Measurements from ENCODE around the gene ESPN. TPM values are rescaled to one million over a fixed set of nuclear protein-coding genes. Genes with fewer than 3 reads are reported as not detected.

Gene ESPN
- total RNA-seq, 2 donors from 2014 or later: 0.47 TPM; not detected in 1

DNA sequence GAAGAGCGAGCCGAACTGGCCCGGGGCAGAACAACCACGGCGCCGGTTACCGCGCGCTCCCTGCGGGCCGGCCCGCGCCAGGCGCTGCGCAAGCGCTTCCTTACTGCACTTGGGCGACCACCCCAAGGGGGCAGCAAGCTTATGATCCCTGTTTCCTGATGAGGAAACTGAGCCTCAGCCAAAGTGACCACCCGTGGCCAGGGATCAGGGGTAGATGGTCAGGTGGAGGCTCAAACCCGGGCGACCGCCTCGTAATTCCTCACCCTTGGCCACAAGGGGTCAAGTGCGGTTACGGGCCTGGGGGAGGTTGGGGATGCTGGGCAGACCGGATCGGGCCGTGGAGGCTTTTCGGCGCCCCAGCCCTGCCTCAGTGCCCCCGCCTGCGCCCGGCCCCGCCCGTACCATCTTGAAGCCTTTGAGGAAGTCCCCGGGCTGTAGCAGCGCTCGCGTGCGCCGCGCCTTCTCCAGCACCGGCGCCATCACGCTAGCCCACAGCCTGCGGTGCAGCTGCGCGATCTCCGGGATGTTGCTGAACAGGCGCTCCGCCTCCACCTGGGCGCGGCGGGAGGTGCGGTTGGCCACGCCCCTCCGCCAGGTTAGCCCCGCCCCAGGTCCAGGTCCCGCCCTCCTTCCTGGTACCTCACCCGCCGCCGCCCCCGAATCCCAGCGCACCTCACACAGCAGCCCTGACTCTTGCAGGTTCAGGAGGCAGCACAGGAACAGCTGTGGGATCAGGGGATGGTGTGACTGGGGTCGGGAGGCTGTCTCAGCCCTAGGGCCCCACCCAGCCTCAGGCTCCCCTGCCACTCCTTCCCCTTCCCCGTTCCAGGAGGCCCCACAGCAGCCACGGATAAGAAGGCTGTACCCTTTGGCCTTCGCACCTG, 46.8 kb downstream of the ESPN start:
- TF ChIP-seq, protein P1, sequence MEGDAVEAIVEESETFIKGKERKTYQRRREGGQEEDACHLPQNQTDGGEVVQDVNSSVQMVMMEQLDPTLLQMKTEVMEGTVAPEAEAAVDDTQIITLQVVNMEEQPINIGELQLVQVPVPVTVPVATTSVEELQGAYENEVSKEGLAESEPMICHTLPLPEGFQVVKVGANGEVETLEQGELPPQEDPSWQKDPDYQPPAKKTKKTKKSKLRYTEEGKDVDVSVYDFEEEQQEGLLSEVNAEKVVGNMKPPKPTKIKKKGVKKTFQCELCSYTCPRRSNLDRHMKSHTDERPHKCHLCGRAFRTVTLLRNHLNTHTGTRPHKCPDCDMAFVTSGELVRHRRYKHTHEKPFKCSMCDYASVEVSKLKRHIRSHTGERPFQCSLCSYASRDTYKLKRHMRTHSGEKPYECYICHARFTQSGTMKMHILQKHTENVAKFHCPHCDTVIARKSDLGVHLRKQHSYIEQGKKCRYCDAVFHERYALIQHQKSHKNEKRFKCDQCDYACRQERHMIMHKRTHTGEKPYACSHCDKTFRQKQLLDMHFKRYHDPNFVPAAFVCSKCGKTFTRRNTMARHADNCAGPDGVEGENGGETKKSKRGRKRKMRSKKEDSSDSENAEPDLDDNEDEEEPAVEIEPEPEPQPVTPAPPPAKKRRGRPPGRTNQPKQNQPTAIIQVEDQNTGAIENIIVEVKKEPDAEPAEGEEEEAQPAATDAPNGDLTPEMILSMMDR (IDR thresholded peaks at IDR 0.05): no peak
- Histone ChIP-seq H3K36me3 (peaks cover 60% of the 10 kb centered on the region), H3K4me1 (peaks cover 0 to 6% of the 10 kb centered on the region in 2 donors), H3K9me3 (no peaks in the 10 kb centered on the region), H3K4me3 (no peak overlapping the region), H3K27me3 (no peaks in the 10 kb centered on the region), H3K27ac (no peak overlapping the region)
- DNase-seq (ENCODE audit: low spot score): no peak

DNA sequence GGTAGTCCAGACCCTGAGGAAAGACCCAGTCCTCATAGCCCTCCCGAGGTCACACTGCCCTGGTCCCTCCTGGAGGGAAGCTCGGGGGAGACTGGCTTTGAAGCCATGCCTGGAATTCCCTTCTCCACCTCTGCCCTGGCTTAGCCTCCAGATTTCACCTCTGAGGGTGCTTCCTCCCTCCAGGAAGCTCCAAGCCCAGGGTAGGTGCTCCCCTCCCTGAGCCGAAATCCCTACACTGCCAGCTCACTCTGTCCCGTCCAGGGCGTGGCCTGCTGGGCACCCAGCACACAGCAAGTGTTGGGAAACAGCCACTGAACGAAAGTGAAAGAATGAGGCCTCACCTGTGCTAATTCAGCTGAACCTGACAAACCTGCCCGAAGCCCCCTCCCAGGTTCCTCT, 47.4 kb downstream of the ESPN start:
- DNase-seq (ENCODE audit: low spot score): no peak
- no peak overlapping the region for H3K27ac ChIP-seq
- H3K9me3 ChIP-seq: no peaks in the 10 kb centered on the region
- TF ChIP-seq, protein P1 (IDR thresholded peaks at IDR 0.05): no peak
- peaks cover 0 to 6% of the 10 kb centered on the region in 2 donors for H3K4me1 ChIP-seq
- no peaks in the 10 kb centered on the region for H3K27me3 ChIP-seq
- peaks cover 60% of the 10 kb centered on the region for H3K36me3 ChIP-seq
- H3K4me3 ChIP-seq: no peak overlapping the region

DNA sequence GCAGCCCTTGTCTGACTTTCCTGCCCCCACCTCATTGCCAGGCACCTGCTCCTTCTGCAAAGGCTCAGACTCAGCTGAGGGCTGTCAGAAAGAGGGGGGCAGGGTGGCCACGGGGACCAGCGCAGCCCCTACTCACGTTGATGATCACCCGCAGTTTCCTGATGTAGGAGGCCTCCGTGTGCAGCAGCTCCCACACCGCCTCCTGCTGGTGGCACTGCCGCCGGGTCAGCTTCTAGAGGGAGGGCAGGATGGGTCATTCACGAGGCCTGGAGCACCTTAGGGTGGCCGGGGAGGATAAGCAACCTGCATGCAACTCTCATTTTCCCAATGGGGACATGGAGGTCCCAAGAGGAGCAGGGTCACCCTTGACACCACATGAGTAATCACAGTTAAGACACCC, 47.8 kb downstream of the ESPN start:
- peaks cover 0 to 6% of the 10 kb centered on the region in 2 donors for H3K4me1 ChIP-seq
- H3K36me3 ChIP-seq: peaks cover 60% of the 10 kb centered on the region
- no peak for DNase-seq (ENCODE audit: low spot score)
- no peak overlapping the region for H3K27ac ChIP-seq
- H3K4me3 ChIP-seq: no peak overlapping the region
- no peaks in the 10 kb centered on the region for H3K9me3 ChIP-seq
- TF ChIP-seq, protein P1 (IDR thresholded peaks at IDR 0.05): no peak
- no peaks in the 10 kb centered on the region for H3K27me3 ChIP-seq

DNA sequence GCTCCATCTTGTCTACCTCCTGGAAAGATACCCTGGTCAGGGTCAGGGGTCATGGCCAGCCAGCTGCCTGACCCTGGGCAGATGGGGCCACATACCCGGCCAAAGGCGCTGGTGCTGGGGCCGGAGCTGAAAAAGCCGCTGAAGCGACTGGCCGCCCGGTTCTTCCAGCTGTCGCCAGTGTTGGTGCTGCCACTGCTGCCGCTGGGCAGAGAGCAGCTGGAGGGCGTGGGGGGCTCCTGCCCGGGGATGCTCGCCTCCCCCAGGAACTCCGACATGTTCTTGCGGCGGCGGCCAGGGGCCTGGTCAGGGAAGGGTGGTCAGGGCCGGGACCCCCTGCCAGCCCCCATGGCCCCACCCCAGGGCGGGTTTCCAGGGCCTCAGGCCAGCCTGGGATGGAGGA, 48.6 kb downstream of the ESPN start:
- Histone ChIP-seq H3K27me3 (no peaks in the 10 kb centered on the region), H3K36me3 (peaks cover 54% of the 10 kb centered on the region)
- TF ChIP-seq, protein P1 (IDR thresholded peaks at IDR 0.05): no peak

DNA sequence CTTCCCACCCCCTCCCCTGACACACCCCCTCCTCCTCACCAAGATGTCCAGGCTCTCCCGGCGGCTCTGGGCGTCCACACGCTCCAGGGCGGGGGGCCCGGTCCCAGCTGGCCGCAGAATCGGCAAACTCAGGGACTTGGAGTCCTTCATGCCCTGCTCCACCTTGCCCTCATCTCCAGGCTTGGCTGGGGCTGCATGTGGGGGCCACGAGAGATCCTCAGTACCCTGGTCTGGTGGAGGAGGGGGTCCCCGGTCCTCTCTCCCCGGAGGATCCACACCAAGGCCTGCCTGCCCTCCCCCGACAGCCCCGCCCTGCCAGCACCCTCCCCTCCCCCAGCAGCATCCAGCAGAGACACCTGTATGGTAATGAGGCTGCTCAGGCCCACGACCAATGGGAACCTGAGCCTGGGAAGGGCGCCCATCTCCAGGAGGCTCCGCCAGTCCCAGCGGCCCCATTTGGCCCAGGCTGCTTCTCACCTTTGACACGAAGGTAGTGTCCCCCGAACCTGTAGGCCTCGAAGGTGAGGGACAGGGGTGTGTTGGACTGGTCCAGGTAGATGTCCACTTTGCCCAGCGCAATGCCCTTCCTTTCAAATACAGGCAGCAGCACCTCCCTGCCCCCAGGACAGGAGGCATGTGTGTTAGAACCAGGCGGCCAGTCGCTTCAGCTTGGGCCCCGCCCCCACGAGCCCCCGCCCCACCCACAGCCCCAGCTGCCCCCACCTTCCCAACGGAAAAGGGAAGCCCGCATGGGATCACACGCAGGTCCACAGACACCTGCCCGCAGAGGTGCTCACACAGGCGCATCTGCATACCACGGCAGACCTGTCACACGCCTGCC, 49.6 kb downstream of the ESPN start:
- no peak overlapping the region for H3K27ac ChIP-seq
- H3K4me1 ChIP-seq: peaks cover 0 to 6% of the 10 kb centered on the region in 2 donors
- no peak for DNase-seq (ENCODE audit: low spot score)
- no peak overlapping the region for H3K4me3 ChIP-seq
- peaks cover 46% of the 10 kb centered on the region for H3K36me3 ChIP-seq
- TF ChIP-seq, protein P1 (IDR thresholded peaks at IDR 0.05): no peak
- no peaks in the 10 kb centered on the region for H3K9me3 ChIP-seq
- no peaks in the 10 kb centered on the region for H3K27me3 ChIP-seq

More for the DNA sequence above, 48.6 kb downstream of the ESPN start:
- Histone ChIP-seq H3K4me1 (peaks cover 0 to 6% of the 10 kb centered on the region in 2 donors), H3K9me3 (no peaks in the 10 kb centered on the region), H3K4me3 (no peak overlapping the region), H3K27ac (no peak overlapping the region)
- DNase-seq (ENCODE audit: low spot score): no peak
